CD14-positive monocyte (primary cell): ENCODE results near the gene DTL. TPM values are rescaled to one million over a fixed set of nuclear protein-coding genes. Genes with fewer than 3 reads are reported as not detected.
"Not testable (repeated sequence)": the region's sequence is repeated elsewhere in the genome, so short reads cannot be mapped to it uniquely, and the experiment has no call there.

Source experiments
- DNase-seq, 3 donors: peaks; one replicate each; pipeline ENCODE4 v3.0.0-alpha.2; 2011 to 2022
- H2AFZ ChIP-seq: 2 replicates; pipeline ENCODE4 v1.6.0; 2012; ENCODE audit warnings: mild to moderate bottlenecking, low read depth, low read length, inconsistent platforms; ENCODE audit not compliant: insufficient read depth, poor library complexity, severe bottlenecking
- H3K27ac ChIP-seq, 2 donors: 1 replicate in 1 of 2; 2 replicates in 1 of 2; pipeline ENCODE4 v1.5.1; 2012 to 2013; ENCODE audit warnings: low read length in 2 of 2, control low read depth in 1 of 2, inconsistent platforms in 1 of 2, low read depth in 1 of 2, mild to moderate bottlenecking in 1 of 2
- H3K27me3 ChIP-seq, 2 donors: one replicate each; pipeline versions ENCODE4 v1.6.0 to v1.6.1; 2011 to 2013; ENCODE audit warnings: low read length in 2 of 2; ENCODE audit not compliant: control insufficient read depth in 2 of 2, insufficient read depth in 2 of 2
- H3K36me3 ChIP-seq, 2 donors: replicated peaks in 1 of 2; 1 replicate in 1 of 2; 2 replicates in 1 of 2; pipeline versions ENCODE4 v1.5.1 to v1.6.1; 2012 to 2013; ENCODE audit warnings: low read length in 2 of 2, control low read depth in 1 of 2, inconsistent platforms in 1 of 2, mild to moderate bottlenecking in 1 of 2; ENCODE audit not compliant: insufficient read depth in 2 of 2, control insufficient read depth in 1 of 2
- H3K4me1 ChIP-seq, 2 donors: 1 replicate in 1 of 2; 2 replicates in 1 of 2; pipeline versions ENCODE4 v1.5.1 to v1.6.1; 2012 to 2013; ENCODE audit warnings: low read length in 2 of 2, control low read depth in 1 of 2, inconsistent platforms in 1 of 2, mild to moderate bottlenecking in 1 of 2, moderate library complexity in 1 of 2; ENCODE audit not compliant: insufficient read depth in 2 of 2, control insufficient read depth in 1 of 2
- H3K4me2 ChIP-seq: replicated peaks from 2 replicates; pipeline ENCODE3; 2012; ENCODE audit warnings: low read length, moderate library complexity, mild to moderate bottlenecking; ENCODE audit not compliant: poor library complexity, severe bottlenecking; ENCODE audit errors: extremely low read depth
- H3K4me3 ChIP-seq, 3 experiments: fragments of 200-600 bp in 1 of 3; sonication (generic) in 1 of 3; replicated peaks in 1 of 3; 1 replicate in 2 of 3; 2 replicates in 1 of 3; pipeline ENCODE4 v1.5.1; 2011 to 2013; ENCODE audit warnings: low read length in 3 of 3, mild to moderate bottlenecking in 3 of 3, control low read depth in 2 of 3, low read depth in 2 of 3, inconsistent platforms in 1 of 3, moderate library complexity in 1 of 3
- H3K79me2 ChIP-seq: 2 replicates; pipeline ENCODE4 v1.6.0; 2012; ENCODE audit warnings: mild to moderate bottlenecking, control low read depth, inconsistent platforms, low read length, moderate library complexity; ENCODE audit not compliant: insufficient read depth
- H3K9ac ChIP-seq: 2 replicates; pipeline ENCODE4 v1.6.0; 2017; ENCODE audit warnings: low read length, mild to moderate bottlenecking; ENCODE audit not compliant: insufficient read depth, poor library complexity, severe bottlenecking
- H3K9me3 ChIP-seq, 2 donors: replicated peaks in 1 of 2; 1 replicate in 1 of 2; 2 replicates in 1 of 2; pipeline versions ENCODE4 v1.5.1 to v1.6.1; 2012 to 2013; ENCODE audit warnings: low read length in 2 of 2, control low read depth in 1 of 2; ENCODE audit not compliant: control insufficient read depth in 1 of 2, insufficient read depth in 1 of 2
- H4K20me1 ChIP-seq: 2 replicates; pipeline ENCODE4 v1.6.0; 2012; ENCODE audit warnings: mild to moderate bottlenecking, low read length, control low read depth, moderate library complexity; ENCODE audit not compliant: insufficient read depth
- H3K27ac Mint-ChIP-seq, 7 donors: one replicate each; pipeline ENCODE4 v1.8.0; 2020; ENCODE audit warnings: mild to moderate bottlenecking in 7 of 7, mixed read lengths in 7 of 7, moderate library complexity in 6 of 7, inconsistent platforms in 2 of 7
- H3K27me3 Mint-ChIP-seq, 3 donors: one replicate each; pipeline ENCODE4 v1.8.0; 2021 to 2022; ENCODE audit warnings: low read depth in 3 of 3, mild to moderate bottlenecking in 3 of 3, mixed read lengths in 3 of 3, moderate library complexity in 3 of 3, inconsistent platforms in 1 of 3
- H3K36me3 Mint-ChIP-seq, 2 donors: one replicate each; pipeline ENCODE4 v1.8.0; 2020; ENCODE audit warnings: mixed read lengths in 2 of 2, inconsistent platforms in 1 of 2, mild to moderate bottlenecking in 1 of 2
- H3K4me1 Mint-ChIP-seq: one replicate; pipeline ENCODE4 v1.8.0; 2020; ENCODE audit warnings: mild to moderate bottlenecking, mixed read lengths
- H3K4me3 Mint-ChIP-seq, 2 donors: one replicate each; pipeline ENCODE4 v1.8.0; 2020; ENCODE audit warnings: mild to moderate bottlenecking in 2 of 2, mixed read lengths in 2 of 2, moderate library complexity in 1 of 2
- H3K9me3 Mint-ChIP-seq, 7 donors: one replicate each; pipeline ENCODE4 v1.8.0; 2020 to 2022; ENCODE audit warnings: mixed read lengths in 7 of 7, mild to moderate bottlenecking in 6 of 7, moderate library complexity in 6 of 7, inconsistent platforms in 2 of 7
- CTCF ChIP-seq: fragments of 200-600 bp; IDR thresholded peaks from one replicate; pipeline ENCODE4 v1.8.0; 2022; ENCODE audit warnings: antibody characterized with exemption, mild to moderate bottlenecking
- WGBS: methylation state at CpG from one replicate; pipeline ENCODE4 v1.1.5; 2013; ENCODE audit warnings: missing lambda C conversion rate; ENCODE audit not compliant: insufficient coverage; 5-methylcytosine and 5-hydroxymethylcytosine counted together
- intact Hi-C, 2 donors: fragments of 100-400 bp; cut with micrococcal nuclease; formaldehyde crosslinking; loops; one replicate each; pipeline versions ENCODE4 v1.15.0 to v1.15.1; 2023
- polyA plus RNA-seq, 3 donors: library from polyadenylated mRNA; depleted of rRNA in 1 of 3; unstranded in 2 of 3; stranded (reverse) in 1 of 3; fragments of 300-500 nt in 2 of 3; fragments of >200 nt in 1 of 3; fragmentation: Illumina TruSeq in 2 of 3; gene quantifications; 1 replicate in 2 of 3; 2 replicates in 1 of 3; pipeline ENCODE4 v1.2.3, GENCODE V29; 2012 to 2021

Gene DTL
- polyA plus RNA-seq, 3 donors, result not detected

- no peak overlapping the region for H3K4me3 ChIP-seq
- H3K9me3 Mint-ChIP-seq, result peaks cover 0 to 4% (median 0%) of the 10 kb centered on the region in 7 donors
- H3K4me1 ChIP-seq, result no peaks in the 10 kb centered on the region
- no peak for TF ChIP-seq CTCF
- H3K9me3 ChIP-seq, result no peaks in the 10 kb centered on the region
- H3K36me3 ChIP-seq, result peaks cover 23 to 45% of the 10 kb centered on the region in 2 donors
- no peaks in the 10 kb centered on the region for H3K27me3 ChIP-seq
- H3K4me2 ChIP-seq, result no peak overlapping the region
- peaks cover 42% of the 10 kb centered on the region in 2 donors for H3K36me3 Mint-ChIP-seq
- H3K79me2 ChIP-seq, result peaks cover 43% of the 10 kb centered on the region
- no peak overlapping the region for H3K27ac ChIP-seq
- H3K27me3 Mint-ChIP-seq, result no peaks in the 10 kb centered on the region
- H4K20me1 ChIP-seq, result no peaks in the 10 kb centered on the region
- no peak for DNase-seq
- peaks cover 2% of the 10 kb centered on the region for H3K4me1 Mint-ChIP-seq
- H3K4me3 Mint-ChIP-seq, result no peak overlapping the region
- WGBS, result no CpG with 5 or more reads among the region's 2 CpGs
- peak overlapping the region in 1 of 7 donors; percentile 44 for H3K27ac Mint-ChIP-seq
- H2AFZ ChIP-seq, result no peak overlapping the region
- intact Hi-C loops, result no loop called here
- no peak overlapping the region for H3K9ac ChIP-seq
Observed at GRCh38 chr1:212020975-212021374, 14.6 kb upstream of the DTL start.

- Mint-ChIP-seq H3K9me3 (peaks cover 0 to 4% (median 0%) of the 10 kb centered on the region in 7 donors), H3K4me1 (peaks cover 4% of the 10 kb centered on the region), H3K27ac (peak overlapping the region in 1 of 7 donors; percentile 7), H3K4me3 (no peak overlapping the region), H3K36me3 (peaks cover 38 to 39% of the 10 kb centered on the region in 2 donors), H3K27me3 (no peaks in the 10 kb centered on the region)
- no peaks in the 10 kb centered on the region for H3K9me3 ChIP-seq
- intact Hi-C loops, result no loop called here
- no CpG with 5 or more reads among the region's 2 CpGs for WGBS
- peaks cover 2% of the 10 kb centered on the region for H4K20me1 ChIP-seq
- peaks cover 18 to 39% of the 10 kb centered on the region in 2 donors for H3K36me3 ChIP-seq
- DNase-seq, result no peak
- no peaks in the 10 kb centered on the region for H3K4me1 ChIP-seq
- no peak overlapping the region for H3K9ac ChIP-seq
- H3K4me2 ChIP-seq, result no peak overlapping the region
- no peak for TF ChIP-seq CTCF
- no peak overlapping the region for H3K4me3 ChIP-seq
- peaks cover 49% of the 10 kb centered on the region for H3K79me2 ChIP-seq
- H2AFZ ChIP-seq, result no peak overlapping the region
- no peak overlapping the region for H3K27ac ChIP-seq
- no peaks in the 10 kb centered on the region for H3K27me3 ChIP-seq
Observed at GRCh38 chr1:212021563-212021962, 14.0 kb upstream of the DTL start.

- peaks cover 63% of the 10 kb centered on the region for H3K79me2 ChIP-seq
- H3K4me3 Mint-ChIP-seq, DNase-seq, H3K27ac Mint-ChIP-seq, H2AFZ ChIP-seq, H3K9ac ChIP-seq, H3K4me3 ChIP-seq, H3K4me1 ChIP-seq, H3K27me3 Mint-ChIP-seq, intact Hi-C loops, H3K4me2 ChIP-seq, H3K27ac ChIP-seq, H3K9me3 ChIP-seq, H3K9me3 Mint-ChIP-seq, H3K27me3 ChIP-seq: not testable (repeated sequence)
- Mint-ChIP-seq H3K4me1 (peaks cover 16% of the 10 kb centered on the region), H3K36me3 (peaks cover 33 to 36% of the 10 kb centered on the region in 2 donors)
- H4K20me1 ChIP-seq, result peaks cover 12% of the 10 kb centered on the region
- H3K36me3 ChIP-seq, result peaks cover 13 to 25% of the 10 kb centered on the region in 2 donors
Observed at GRCh38 chr1:212022908-212023307, 12.6 kb upstream of the DTL start.
